Natural killer cell (primary cell): ENCODE results near the gene CASP10. TPM values are rescaled to one million over a fixed set of nuclear protein-coding genes. Genes with fewer than 3 reads are reported as not detected.
"Not testable (repeated sequence)": the region's sequence is repeated elsewhere in the genome, so short reads cannot be mapped to it uniquely, and the experiment has no call there.

ENCODE experiments used
- ATAC-seq, 3 donors: fragments of 150-1000 bp in 2 of 3; fragments of 200-7000 bp in 1 of 3; cut with Tn5 transposase; 1 replicate in 1 of 3; 2 replicates in 2 of 3; pipeline ENCODE4 v1.10.0; 2021; ENCODE audit warnings: mild to moderate bottlenecking in 2 of 3, moderate library complexity in 2 of 3
- DNase-seq, 2 donors: peaks; one replicate each; pipeline versions ENCODE4 v3.0.0 to v3.0.0-alpha.2; 2013 to 2021; ENCODE audit warnings: mixed read lengths in 1 of 2
- H3K27ac ChIP-seq: one replicate; pipeline ENCODE4 v1.5.1; 2013; ENCODE audit warnings: mild to moderate bottlenecking, low read length
- H3K27me3 ChIP-seq: one replicate; pipeline ENCODE4 v1.6.1; 2013; ENCODE audit warnings: low read length; ENCODE audit not compliant: control insufficient read depth, insufficient read depth
- H3K36me3 ChIP-seq: one replicate; pipeline ENCODE4 v1.6.1; 2013; ENCODE audit warnings: low read length; ENCODE audit not compliant: control insufficient read depth, insufficient read depth
- H3K4me1 ChIP-seq: one replicate; pipeline ENCODE4 v1.6.1; 2013; ENCODE audit warnings: low read length; ENCODE audit not compliant: control insufficient read depth, insufficient read depth
- H3K4me3 ChIP-seq: one replicate; pipeline ENCODE4 v1.5.1; 2013; ENCODE audit warnings: low read length
- H3K9me3 ChIP-seq: one replicate; pipeline ENCODE4 v1.6.1; 2013; ENCODE audit warnings: low read length; ENCODE audit not compliant: control insufficient read depth, insufficient read depth
- H3K27ac Mint-ChIP-seq, 2 donors: one replicate each; pipeline ENCODE4 v1.8.0; 2022; ENCODE audit warnings: mild to moderate bottlenecking in 2 of 2, mixed read lengths in 2 of 2, moderate library complexity in 1 of 2
- H3K27me3 Mint-ChIP-seq, 2 donors: one replicate each; pipeline ENCODE4 v1.8.0; 2022; ENCODE audit warnings: low read depth in 2 of 2, mixed read lengths in 2 of 2
- H3K36me3 Mint-ChIP-seq: one replicate; pipeline ENCODE4 v1.8.0; 2022; ENCODE audit warnings: mixed read lengths
- H3K4me1 Mint-ChIP-seq, 2 donors: one replicate each; pipeline ENCODE4 v1.8.0; 2022; ENCODE audit warnings: mixed read lengths in 2 of 2
- H3K4me3 Mint-ChIP-seq: one replicate; pipeline ENCODE4 v1.8.0; 2022; ENCODE audit warnings: mild to moderate bottlenecking, moderate library complexity, mixed read lengths
- H3K9me3 Mint-ChIP-seq, 2 donors: one replicate each; pipeline ENCODE4 v1.8.0; 2022; ENCODE audit warnings: mixed read lengths in 2 of 2
- WGBS: methylation state at CpG from one replicate; pipeline ENCODE4 v1.1.7; 2013; ENCODE audit warnings: missing lambda C conversion rate; ENCODE audit not compliant: insufficient coverage; 5-methylcytosine and 5-hydroxymethylcytosine counted together
- intact Hi-C: fragments of 100-400 bp; cut with micrococcal nuclease; formaldehyde crosslinking; loops from one replicate; pipeline ENCODE4 v1.14.2; 2022
- total RNA-seq, 4 donors: library from RNA; stranded (reverse); fragments of 120-200 nt in 1 of 4; gene quantifications; one replicate each; pipeline versions ENCODE4 v1.2.3 to v1.2.4, GENCODE V29; 2013 to 2022
- TF ChIP-seq, protein P1 (sequence below): fragments of 200-600 bp; IDR thresholded peaks from one replicate; pipeline ENCODE4 v1.8.0; 2022; ENCODE audit warnings: antibody characterized with exemption

The CASP10 gene
- total RNA-seq, 3 donors from 2014 or later (not counting 1 experiment from before 2014, with no cell fraction given) = 67.4 to 101 (median 75.3) TPM

DNA sequence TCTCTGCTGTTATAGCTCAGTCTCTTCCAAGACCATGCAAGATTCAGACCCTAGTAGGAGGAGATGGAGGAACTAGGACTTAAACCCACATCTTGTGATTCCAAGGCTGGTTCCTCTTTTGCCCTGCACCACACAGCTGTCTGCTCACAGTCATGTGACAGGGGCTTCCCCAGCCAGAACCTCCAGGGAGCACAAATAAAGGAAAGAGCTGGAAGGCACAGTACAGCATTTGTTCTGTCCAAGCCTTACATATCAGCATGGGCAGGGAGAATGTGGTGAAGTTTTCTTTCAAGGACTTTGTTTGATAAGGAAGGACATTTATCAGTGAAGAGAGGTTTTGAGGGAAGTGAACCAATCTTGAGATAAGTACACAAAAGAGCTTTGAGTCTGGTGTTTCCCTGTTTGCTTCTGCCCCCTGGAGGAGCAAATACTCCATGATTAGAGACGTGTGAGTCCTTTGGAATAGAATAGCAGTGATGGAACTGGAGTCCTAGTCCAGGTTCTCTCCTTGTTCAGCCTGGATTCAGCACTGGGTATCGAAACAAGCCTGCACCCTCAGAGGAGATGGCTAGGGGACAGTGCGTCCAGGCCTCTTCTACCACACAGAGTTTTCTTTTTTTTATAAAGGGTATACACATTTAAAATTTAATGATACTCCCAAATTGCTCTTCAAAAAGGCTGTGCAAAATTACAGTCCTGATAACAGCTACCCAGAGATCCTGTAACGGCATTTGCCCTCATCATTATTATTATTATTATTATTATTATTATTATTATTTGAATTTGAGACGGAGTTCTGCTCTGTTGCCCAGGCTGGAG, 24.6 kb upstream of the CASP10 start:
- H3K4me3 ChIP-seq = no peak overlapping the region
- no peaks in the 10 kb centered on the region for H3K9me3 Mint-ChIP-seq
- H3K9me3 ChIP-seq = no peaks in the 10 kb centered on the region
- peaks cover 75% of the 10 kb centered on the region for H3K36me3 ChIP-seq
- TF ChIP-seq, protein P1, sequence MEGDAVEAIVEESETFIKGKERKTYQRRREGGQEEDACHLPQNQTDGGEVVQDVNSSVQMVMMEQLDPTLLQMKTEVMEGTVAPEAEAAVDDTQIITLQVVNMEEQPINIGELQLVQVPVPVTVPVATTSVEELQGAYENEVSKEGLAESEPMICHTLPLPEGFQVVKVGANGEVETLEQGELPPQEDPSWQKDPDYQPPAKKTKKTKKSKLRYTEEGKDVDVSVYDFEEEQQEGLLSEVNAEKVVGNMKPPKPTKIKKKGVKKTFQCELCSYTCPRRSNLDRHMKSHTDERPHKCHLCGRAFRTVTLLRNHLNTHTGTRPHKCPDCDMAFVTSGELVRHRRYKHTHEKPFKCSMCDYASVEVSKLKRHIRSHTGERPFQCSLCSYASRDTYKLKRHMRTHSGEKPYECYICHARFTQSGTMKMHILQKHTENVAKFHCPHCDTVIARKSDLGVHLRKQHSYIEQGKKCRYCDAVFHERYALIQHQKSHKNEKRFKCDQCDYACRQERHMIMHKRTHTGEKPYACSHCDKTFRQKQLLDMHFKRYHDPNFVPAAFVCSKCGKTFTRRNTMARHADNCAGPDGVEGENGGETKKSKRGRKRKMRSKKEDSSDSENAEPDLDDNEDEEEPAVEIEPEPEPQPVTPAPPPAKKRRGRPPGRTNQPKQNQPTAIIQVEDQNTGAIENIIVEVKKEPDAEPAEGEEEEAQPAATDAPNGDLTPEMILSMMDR = peak; percentile 37
- no peaks in the 10 kb centered on the region for H3K27me3 ChIP-seq
- 53% methylated on average over 4 of the region's 5 CpGs for WGBS
- H3K4me3 Mint-ChIP-seq = no peak overlapping the region
- no peaks in the 10 kb centered on the region for H3K27me3 Mint-ChIP-seq
- H3K36me3 Mint-ChIP-seq = peaks cover 25% of the 10 kb centered on the region
- peaks cover 27% of the 10 kb centered on the region for H3K4me1 ChIP-seq
- peak overlapping the region; percentile 79 for H3K27ac ChIP-seq
- peaks cover 32 to 37% of the 10 kb centered on the region in 2 donors for H3K4me1 Mint-ChIP-seq
- DNase-seq (peak in 1 of 2 donors; percentile 84), ATAC-seq (peak; percentile 84 to 89 (median 86))
- intact Hi-C loops = loop anchor here (1.0 to 5.0 kb wide), 4 partner anchors 42 to 257 kb away; partner anchors contain the start of genes CFLAR, HYCC2 and ORC2
- peak overlapping the region; percentile 86 to 88 for H3K27ac Mint-ChIP-seq

DNA sequence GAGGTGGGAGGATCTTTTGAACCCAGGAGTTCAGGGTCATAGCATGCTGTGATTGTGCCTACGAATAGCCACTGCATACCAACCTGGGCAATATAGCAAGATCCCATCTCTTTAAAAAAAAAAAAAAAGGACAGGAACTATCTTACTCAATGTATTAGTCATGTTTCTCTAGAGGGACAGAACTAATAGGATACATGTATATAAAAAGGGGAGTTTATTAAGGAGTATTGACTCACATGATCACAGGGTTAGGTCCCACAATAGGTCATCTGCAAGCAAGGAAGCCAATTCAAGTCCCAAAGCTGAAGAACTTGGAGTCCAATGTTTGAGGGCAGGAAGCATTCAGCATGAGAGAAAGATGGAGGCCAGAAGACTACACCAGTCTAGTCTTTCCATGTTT, 18.8 kb upstream of the CASP10 start:
- Histone ChIP-seq H3K27me3 (no peaks in the 10 kb centered on the region), H3K4me1 (no peaks in the 10 kb centered on the region), H3K4me3 (no peak overlapping the region), H3K27ac (no peak overlapping the region), H3K36me3 (peaks cover 66% of the 10 kb centered on the region), H3K9me3 (peaks cover 6% of the 10 kb centered on the region)
- TF ChIP-seq, protein P1 = no peak
- H3K27ac Mint-ChIP-seq = peak overlapping the region; percentile 24 to 31
- H3K9me3 Mint-ChIP-seq = peaks cover 0 to 5% of the 10 kb centered on the region in 2 donors
- peaks cover 8 to 9% of the 10 kb centered on the region in 2 donors for H3K4me1 Mint-ChIP-seq
- no peaks in the 10 kb centered on the region for H3K27me3 Mint-ChIP-seq
- intact Hi-C loops = no loop called here
- H3K4me3 Mint-ChIP-seq = no peak overlapping the region
- ATAC-seq (no peak), DNase-seq (no peak)
- H3K36me3 Mint-ChIP-seq = peaks cover 35% of the 10 kb centered on the region
- no CpG with 5 or more reads among the region's 1 CpG for WGBS

DNA sequence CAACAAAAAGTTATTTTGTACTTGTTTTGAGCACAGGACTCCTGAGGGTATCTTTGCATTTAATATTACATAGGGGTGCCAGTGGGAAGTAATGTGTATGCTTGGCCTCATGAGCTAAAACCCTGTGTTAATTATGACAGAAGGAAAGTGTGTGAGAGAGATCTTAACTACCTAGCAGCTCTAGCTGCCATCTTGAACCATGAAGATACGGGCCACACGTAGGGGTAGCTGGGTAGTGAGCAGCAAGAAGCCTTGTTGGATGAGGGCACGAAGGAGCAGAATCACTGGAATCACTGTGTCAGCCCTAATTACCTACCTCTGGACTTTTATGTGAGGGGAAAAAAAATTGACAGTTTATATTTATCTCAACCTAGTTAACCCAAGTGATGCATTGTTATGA, 15.4 kb upstream of the CASP10 start:
- peaks cover 0 to 7% of the 10 kb centered on the region in 2 donors for H3K4me1 Mint-ChIP-seq
- intact Hi-C loops = no loop called here
- no peaks in the 10 kb centered on the region for H3K27me3 Mint-ChIP-seq
- no peak overlapping the region for H3K27ac ChIP-seq
- WGBS = 100% methylated on average over 3 of the region's 3 CpGs
- peak overlapping the region; percentile 36 to 56 for H3K27ac Mint-ChIP-seq
- H3K4me1 ChIP-seq = no peaks in the 10 kb centered on the region
- no peak overlapping the region for H3K4me3 ChIP-seq
- H3K4me3 Mint-ChIP-seq = no peak overlapping the region
- DNase-seq (no peak), ATAC-seq (no peak)
- H3K9me3 ChIP-seq = peaks cover 6% of the 10 kb centered on the region
- peaks cover 41% of the 10 kb centered on the region for H3K36me3 ChIP-seq
- no peaks in the 10 kb centered on the region for H3K27me3 ChIP-seq
- H3K9me3 Mint-ChIP-seq = peaks cover 5 to 14% of the 10 kb centered on the region in 2 donors
- TF ChIP-seq, protein P1 = no peak
- H3K36me3 Mint-ChIP-seq = peaks cover 29% of the 10 kb centered on the region

DNA sequence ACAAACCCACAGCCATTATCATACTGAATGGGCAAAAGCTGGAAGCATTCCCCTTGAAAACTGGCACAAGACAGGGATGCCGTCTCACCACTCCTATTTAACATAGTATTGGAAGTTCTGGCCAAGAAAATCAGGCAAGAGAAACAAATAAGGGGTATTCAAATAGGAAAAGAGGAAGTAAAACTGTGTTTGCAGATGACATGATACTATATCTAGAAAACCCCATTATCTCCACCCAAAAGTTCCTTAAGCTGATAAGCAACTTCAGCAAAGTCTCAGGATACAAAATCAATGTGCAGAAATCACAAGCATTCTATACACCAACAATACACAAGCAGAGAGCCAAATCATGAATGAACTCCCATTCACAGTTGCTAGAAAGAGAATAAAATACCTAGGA, 14.4 kb upstream of the CASP10 start:
- H3K27me3 ChIP-seq, intact Hi-C loops, H3K4me3 Mint-ChIP-seq, DNase-seq, H3K4me1 ChIP-seq, H3K27ac ChIP-seq, H3K9me3 ChIP-seq, H3K4me3 ChIP-seq, H3K4me1 Mint-ChIP-seq, H3K27me3 Mint-ChIP-seq, ATAC-seq: not testable (repeated sequence)
- WGBS = no CpG with 5 or more reads among the region's 1 CpG
- H3K36me3 Mint-ChIP-seq = peaks cover 24% of the 10 kb centered on the region
- peak overlapping the region; percentile 27 to 55 for H3K27ac Mint-ChIP-seq
- H3K36me3 ChIP-seq = peaks cover 31% of the 10 kb centered on the region
- peaks cover 5 to 14% of the 10 kb centered on the region in 2 donors for H3K9me3 Mint-ChIP-seq
